GM18867 (cell line): Measurements from ENCODE around the gene ULBP3.

Experiments used
- ATAC-seq: cut with Tn5 transposase; IDR thresholded peaks from one replicate; pipeline ENCODE4 v1.9.1; 2021; ENCODE audit warnings: mild to moderate bottlenecking, moderate library complexity; ENCODE audit not compliant: unreplicated experiment

The ULBP3 gene

DNA sequence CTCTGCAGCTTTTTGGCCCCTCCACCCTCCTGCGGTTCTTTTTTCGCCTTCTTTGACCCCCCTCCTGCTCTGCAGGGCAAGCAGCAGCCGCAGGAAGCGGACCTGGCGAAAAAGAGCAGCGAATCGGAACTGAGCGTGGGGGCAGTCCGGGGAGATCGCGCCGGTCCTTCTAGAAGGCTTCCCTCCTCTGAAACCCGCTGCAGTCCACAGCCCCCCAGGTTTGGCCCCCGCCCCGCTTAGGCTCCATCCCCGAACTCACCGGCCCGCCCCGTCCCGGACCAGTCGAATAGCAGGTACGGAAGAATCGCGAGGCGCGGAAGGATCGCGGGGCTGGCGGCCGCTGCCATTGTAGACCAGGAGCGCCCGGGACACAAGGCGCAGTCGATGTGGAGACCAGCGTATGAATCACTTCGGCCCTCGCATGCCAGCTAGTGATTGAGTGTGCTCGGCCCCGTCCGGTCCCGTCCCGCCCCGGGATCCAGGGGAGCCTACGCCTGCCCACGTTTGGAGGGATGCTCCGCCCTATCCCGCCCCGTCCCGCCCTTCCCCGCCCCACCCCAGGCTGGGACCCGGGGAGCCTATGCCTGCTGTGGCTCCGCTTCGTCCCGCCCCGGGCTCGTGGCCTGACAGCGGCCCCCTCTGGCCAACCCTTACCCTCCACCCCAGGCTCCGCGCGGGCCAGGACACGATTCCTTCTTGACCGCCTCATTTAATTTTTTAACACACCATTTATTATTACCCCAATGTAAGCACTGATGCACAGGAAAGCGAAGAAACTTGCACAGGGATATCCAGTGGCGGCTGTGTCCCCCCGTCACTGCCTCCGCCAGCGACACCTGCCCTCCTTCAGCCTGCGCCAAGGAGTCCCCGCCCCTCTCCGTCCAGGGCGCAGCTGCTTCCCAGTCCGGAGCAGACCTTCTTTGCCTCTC, at the start of gene ULBP3:
Gene ULBP3 (minus strand): TSS at position 402 of the 929 bp plus-strand sequence. CDS start 55 bp downstream, at position 347.
- peak; percentile 68 for ATAC-seq

DNA sequence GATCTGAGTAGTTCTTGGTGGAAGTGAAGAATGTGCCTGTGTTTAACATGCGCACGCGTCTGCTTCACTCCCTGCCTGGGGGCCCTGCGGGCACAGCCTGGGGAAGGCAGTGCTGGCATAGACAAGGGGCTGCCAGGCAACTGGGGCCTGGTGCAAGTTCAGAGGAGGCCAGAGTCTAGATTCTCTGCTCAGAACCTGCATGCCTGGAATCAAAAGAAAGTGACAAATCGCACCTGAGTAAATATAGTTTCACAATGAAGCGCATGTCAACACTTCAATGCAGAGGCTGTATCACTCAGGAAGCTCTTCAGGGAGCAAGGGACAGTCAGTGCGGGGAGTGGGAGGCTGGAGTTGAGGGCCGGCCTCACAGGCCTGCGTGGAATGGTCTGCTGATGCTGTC, 49.7 kb upstream of the ULBP3 start:
- no peak for ATAC-seq

DNA sequence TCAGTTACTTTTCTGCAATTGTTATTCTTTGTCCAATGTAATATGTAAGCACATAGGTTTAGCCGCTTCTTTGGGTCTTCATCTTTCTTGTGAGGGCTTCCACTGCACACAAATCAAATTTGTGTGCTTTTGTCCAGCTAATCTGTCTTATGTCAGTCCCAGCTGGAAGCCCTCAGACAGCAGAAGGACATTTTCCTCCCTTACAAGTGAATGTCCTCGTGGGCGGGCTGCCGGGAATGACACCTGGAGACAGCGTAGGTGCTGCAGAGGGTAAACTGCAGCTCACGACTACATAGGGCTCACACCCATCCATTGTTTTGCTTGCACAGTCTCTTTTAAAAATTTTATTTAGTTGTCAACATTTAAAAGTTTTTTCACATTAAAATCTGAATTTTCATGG, 49.3 kb upstream of the ULBP3 start:
- no peak for ATAC-seq

DNA sequence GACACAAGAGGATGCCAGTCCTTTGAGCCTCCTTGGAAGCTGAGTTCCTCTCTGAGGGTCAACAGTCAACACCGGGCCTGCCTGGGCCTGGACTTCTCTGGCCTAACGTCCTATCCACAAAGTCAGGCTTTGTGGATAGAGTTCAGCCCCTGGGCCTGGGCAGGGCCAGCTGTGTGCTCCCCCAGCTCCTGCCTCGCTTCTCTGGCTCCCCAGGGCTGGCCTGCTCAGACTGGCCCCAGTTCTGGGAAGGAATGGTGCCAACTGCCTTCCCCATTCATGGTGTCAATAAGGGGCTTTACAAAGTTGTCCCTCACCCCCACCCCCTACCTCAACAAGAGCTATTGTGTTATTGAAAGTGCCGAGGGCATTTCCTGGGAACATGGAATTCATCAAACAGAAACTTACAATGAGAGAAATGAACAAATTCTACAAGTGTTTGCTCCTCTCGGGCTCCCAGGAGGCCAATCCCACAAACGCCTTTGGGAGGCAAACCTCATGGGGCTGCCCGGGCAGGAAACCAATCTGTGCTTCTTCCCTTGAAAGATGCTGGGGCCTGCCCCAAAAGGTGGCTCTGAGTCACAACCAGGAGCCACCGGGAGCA, 47.4 kb upstream of the ULBP3 start:
- ATAC-seq, result no peak

DNA sequence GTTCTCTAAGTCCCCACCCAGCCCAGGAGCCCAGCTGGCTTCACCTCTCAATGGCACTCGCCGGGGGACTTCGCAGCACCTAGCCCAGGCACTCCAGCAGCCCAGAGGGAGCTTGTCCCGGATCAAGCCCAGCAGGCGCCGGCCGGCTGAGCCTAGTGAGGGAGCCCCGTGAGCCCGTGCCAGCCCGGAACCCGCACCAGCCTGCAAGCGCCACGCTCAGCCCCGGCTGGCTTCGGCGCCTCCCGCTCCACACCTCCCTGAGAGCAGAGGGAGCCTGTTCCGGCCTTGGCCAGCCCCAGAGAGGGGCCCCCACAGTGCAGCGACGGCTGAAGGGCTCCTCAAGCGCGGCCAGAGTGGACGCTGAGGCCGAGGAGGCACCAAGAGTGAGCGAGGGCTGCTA, 46.8 kb upstream of the ULBP3 start:
- ATAC-seq, result no peak

DNA sequence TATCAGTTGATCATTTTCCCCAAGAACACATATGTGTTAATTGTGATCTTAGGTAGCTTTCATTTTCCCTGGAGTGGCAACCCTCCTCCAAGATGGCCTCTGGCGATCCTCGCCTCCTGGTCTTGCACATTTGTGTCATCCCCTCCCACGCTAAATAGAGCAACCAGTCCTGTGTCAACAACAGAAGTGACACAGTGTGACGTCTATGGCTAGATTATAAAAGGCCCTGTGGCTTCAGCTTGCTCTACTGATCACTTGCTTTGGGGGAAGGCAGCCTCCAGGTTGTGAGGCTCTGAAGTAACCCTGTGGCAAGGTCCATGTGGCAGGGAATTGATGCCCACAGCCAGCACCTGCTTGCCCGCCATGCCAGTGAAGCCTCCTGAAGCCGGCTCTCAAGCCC, 43.3 kb upstream of the ULBP3 start:
- ATAC-seq, result no peak

DNA sequence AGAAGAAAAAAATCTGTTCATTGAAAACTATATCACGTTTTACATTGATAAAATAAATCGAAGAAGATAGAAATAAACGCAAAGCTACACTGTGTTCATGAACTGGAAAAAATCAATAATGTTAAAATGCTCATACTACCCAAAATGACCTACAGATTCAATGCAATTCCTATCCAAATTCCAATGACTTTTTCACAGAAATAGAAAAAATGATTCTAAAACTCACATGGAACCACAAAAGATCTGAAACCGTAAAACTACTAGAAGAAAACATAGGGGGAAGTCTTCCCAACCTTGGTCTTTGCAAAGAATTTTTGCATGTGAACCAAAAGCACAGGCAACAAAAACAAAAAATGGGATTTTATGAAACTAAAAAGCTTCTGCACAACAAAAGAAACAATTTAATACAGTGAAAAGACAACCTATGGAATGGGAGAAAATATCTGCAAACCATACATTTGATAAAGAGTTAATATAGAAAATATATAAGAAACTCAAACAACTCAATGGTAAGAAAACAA, 33.9 kb upstream of the ULBP3 start:
- no peak for ATAC-seq

DNA sequence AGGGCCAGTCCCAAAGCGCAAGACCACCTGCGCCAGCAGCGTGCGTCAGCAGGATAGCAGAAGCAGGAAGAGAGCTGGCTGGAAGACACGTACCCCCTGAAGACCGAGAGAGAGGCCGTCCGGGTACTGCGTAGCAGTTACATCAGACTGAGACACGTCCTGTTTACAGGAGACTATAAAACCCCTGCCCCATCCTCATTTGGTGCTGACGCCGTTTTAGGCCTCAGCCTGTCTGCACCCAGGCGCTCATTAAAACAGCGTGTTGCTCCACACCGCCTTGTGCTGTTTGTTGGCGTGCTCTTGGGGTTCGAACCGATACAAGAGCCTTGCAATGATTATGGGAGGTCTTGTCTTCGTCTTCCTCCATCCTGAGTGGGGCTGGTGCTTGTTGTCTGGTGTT, 31.8 kb upstream of the ULBP3 start:
- ATAC-seq, result no peak

DNA sequence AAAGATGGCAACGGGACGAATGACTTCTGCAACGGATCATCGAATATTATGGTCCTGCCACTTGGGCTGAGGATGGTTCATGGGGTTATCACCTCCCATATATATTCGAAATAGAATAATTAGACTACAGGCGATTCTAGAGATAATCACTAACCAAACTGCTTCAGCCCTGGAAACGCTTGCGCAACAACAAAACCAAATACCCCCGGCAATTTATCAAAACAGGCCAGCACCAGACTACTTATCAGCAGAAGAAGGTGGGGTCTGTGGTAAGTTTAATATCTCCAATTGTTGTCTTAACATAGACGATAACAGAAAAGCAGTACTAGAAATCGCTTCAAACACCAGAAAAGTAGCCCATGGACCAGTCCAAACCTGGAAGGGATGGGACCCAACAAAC, 31.0 kb upstream of the ULBP3 start:
- ATAC-seq, result no peak

DNA sequence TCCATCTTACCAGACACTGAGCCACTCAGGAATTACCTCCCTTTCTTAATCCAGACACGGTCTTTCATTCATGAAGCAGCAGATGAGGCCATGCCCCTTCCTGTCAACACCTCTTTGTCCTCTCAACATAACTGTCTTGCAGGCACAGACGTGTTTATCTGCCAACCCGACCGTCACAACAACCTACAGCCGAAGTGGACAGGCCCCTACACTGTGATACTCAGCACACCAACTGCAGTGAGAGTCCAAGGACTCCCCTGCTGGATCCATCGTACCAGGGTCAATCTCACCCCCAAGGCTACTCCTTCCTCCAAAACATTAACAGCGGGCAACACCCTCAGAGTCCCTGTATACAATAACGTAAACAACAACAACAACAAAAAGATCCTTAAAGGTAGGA, 30.6 kb upstream of the ULBP3 start:
- ATAC-seq, result no peak

DNA sequence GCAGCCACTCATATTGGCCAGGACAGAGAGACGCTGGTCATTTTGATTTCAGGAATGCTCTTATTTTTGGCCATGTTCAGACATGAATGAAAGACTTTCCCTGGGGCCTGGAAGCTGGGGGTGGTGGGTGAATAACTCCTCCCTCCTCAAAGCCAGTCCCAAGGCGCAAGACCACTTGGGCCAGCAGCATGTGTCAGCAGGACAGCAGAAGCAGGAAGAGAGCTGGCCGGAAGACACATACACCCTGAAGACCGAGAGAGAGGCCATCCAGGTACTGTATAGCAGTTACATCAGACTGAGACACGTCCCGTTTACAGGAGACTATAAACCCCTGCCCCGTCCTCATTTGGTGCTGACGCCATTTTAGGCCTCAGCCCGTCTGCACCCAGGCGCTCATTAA, 29.2 kb upstream of the ULBP3 start:
- no peak for ATAC-seq

DNA sequence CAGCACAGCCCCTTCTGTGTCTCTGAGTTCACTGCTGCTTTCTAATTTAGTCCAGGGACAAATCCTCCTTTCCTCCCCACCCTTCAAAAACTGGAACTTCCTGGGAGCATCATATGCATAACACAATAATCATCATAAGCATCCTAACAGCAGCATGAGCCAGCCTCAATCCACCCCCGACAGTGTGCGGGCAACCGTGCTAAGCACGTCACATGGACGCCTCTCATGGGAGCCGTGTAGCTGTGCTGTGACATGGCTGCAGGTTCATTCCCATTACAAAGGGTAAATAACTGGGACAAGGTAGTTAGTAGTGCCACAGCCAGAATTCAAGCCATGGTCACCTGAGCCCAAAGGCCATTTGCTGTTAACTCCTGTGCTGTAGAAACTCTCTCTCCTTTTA, 24.5 kb upstream of the ULBP3 start:
- ATAC-seq, result no peak

DNA sequence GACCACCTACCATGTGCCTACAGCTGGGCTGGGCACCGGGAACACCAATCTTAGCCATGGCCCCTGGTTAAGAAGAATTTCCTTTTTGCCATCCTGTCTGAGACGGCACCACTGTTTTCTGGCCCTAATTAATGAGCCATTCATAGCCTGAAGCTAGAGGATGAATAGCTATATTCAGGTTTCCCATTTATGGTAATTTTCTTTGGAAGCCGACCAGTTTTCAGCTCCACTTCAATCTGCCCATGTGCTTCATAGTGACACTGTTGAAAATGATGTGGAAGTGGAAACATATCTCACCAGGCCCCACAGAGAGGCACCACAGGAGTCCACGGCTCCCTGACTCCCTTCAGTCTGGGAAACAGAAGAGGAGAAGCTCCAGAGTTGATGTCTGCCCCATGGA, 22.6 kb upstream of the ULBP3 start:
- ATAC-seq, result no peak

DNA sequence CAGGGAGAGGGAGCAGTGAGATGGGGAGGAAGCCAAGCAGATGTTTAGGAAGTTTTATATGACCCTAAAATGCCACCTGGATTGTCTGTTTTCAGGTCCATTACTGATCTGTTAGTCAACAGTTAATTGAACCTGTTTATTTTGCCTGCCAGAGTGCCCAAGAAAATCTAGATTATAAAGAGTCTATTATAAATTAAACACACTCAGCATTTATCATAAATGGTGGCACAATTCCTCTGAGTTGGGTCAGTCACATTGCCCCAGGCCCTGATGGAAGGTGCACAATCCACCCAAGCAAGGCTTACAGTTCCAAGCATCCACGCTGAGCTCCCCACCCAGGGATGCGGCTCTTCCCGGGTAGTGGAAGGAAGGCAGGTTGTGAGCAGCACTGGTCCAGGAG, 21.4 kb upstream of the ULBP3 start:
- ATAC-seq, result no peak

DNA sequence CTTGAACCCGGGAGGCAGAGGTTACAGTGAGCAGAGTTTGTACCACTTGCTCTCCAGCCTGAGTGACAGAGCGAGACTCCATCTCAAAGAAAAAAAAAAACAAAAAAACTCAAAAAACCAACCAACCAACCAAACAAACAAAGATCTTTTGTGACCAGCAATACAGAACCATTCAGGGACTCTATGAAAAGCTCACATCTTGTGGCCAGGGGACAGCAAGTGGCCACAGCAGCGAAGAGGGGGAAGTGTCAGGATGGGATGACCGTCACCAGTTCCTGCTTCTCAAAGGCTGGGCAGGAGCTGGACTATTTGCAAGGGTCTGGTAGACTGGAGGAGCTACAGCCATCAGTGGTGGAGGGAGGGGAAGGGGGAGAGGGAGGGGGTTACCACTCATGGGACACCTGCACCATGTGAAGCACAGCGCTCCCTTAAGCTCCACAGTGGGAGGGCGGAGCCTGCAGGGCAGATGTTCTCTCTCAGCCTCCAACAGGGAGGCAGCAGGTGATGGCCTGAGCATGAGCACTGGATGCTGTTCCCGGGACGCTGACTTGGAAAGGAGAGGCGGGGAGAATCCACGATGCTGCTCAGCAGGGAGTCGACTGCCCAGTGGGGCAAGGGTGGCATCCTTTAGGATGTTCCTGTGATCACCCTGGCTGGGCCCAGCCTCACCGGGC, 19.7 kb upstream of the ULBP3 start:
- ATAC-seq, result no peak

DNA sequence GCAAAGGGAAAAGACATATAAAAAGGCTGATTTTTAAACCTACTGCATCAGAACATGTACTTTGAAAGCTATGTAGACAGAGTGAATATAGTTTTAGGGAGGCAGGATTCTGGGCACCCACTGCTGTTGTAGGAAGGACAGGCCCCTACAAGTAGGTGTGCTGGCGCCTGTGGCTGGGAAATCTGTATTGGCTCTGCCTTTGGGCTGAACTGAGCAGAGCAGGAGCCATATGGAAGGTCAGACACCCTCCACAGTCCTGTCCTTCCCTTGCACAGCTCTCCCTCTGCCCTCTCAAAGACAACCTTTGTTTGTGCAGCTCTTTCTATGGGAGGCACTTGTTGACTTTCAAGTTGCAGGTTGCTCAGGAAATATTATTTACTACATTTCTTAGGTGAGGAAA, 18.4 kb upstream of the ULBP3 start:
- no peak for ATAC-seq

DNA sequence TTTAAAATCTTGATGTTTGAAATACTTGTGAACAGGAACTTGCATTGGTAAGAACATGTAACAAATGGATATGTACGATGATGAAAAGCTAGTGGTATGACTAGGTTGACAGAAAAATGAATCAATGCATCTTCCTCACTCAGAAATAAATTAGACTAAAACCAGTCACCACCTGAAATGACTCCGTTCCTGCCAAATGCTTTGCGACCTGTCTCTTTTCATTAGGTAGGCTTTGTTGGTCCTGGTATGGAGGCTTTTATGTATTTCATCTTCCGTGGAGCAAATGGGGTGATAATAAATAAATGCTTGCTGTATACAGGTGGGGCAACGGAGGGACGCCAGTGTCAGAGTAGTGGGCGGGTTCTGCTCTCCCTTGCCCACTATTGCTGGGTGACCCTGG, 17.1 kb upstream of the ULBP3 start:
- no peak for ATAC-seq

DNA sequence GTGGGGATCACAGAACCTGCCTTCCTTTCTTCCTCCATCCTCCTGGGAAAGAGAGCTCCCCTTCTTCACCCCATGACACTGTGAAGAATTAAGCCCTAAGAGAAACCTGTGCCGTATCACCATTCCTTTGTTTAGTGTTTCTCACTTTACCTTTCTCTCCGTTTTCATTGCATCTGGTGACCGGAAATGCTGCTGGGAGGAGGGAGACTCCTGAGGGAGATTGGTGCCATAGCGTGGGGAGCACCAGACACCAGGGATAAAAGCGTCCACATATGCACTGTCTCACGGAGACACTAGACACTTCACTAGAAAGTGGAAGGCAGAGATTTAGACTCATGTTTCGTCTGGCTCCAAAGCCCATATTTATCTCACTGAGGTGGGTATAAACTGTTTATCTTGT, 15.5 kb upstream of the ULBP3 start:
- no peak for ATAC-seq

DNA sequence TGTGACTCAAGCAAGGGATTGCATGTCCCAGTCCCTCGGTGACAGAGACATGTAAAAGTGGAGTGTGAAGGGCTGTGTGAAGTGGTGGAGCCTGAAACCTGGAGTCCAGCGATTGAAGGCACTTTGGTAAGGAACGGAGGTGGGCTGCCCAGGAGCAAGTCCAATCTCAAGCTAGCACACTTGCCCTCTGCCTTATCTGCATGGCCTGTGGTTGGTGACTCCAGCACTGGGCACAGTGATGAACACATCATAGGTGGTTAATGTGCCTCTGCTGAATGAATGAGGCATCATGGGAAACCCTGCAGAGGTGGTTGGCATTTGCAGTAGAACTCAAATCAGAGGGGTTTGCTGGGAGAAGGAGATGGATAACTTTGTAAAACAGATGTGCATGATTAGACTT, 14.9 kb upstream of the ULBP3 start:
- ATAC-seq, result no peak

DNA sequence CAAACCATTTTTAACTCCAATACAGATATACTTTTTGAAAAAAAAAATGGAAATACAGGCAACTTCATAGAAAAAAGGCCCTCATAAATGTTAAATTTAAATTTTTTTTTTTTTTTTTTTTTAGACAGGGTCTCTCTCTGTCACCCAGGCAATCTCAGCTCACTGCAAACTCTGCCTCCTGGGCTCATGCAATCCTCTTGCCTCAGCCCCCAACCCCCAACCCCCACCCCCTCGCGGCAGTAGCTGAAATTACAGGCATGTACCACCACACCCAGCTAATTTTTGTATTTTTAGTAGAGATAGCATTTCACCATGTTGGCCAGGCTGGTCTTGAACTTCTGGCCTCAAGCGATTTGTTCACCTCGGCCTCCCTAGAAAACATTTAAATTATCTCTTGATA, 12.8 kb upstream of the ULBP3 start:
- no peak for ATAC-seq

DNA sequence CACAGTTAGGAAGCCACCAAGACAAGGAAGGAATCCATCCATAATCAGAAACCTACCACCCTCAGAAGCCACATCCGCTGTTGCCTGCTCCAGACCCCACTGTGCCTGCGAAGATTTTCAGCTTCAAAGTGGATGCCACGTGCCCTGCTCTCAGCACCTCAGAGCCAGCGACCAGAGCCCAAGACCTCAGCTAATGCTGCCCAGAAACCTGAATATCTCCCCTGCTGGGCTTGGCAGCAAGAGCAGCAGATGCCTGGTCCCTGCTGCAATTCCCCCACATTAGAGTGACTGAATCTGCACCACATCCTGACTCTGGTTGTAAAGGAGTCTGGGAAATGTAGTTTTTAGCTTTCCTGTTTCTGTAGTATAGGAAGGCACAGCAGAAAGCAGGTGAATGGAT, 10.7 kb upstream of the ULBP3 start:
- no peak for ATAC-seq

DNA sequence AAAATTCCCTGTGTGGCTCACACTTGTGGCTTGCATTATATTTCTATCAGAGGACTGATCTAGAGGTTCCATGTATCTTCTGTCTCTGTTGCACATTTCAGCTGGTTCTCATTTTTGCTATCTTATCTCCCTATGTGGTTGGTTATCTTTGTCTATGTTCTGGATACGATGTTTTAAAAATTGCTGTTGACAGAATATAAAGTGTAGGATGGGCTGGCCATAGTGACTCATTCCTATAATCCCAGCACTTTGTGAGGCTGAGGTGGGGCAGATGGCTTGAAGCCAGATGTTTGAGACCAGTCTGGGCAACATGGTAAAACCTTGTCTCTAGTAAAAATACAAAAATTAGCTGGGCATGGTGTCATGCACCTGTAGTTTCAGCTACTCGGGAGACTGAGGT, 9.9 kb upstream of the ULBP3 start:
- no peak for ATAC-seq
